ENCODE results near the gene ANXA6. TPM values are rescaled to one million over a fixed set of nuclear protein-coding genes. Genes with fewer than 3 reads are reported as not detected.

Gene ANXA6
- total RNA-seq, 1 donor from 2014 or later, result 143 TPM

DNA sequence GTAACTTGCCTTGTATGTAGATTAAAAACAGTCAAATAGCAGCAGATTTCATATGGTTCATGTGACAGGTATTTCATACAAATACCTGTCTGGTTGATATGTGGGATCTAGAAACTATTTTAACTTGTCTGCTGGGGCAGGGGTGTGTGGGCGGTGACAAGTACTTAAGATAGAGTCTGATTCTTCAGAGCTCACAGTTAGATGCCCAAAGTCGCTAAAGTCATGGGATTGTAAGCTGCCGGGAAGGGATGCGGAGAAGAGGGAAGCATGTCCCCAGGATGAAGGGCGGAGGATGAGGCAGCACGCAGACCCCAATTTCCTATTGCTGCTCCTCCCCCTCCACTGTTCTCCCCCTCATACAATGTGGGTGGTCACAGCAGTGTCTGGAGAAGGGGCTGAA, 13.3 kb downstream of the ANXA6 start:
- Histone ChIP-seq H3K27me3 (no peaks in the 10 kb centered on the region), H3K36me3 (peaks cover 36% of the 10 kb centered on the region), H3K4me3 (no peak overlapping the region), H3K9me3 (no peaks in the 10 kb centered on the region), H3K4me1 (peaks cover 32% of the 10 kb centered on the region), H3K27ac (no peak overlapping the region)
- no peak for ATAC-seq
- no peak for DNase-seq
- intact Hi-C loops (cut with DNase I), result no loop called here
- TF ChIP-seq CTCF (IDR thresholded peaks at IDR 0.05), result no peak

GRCh38 chr5:151143645-151144044, 13.9 kb downstream of the ANXA6 start:
- intact Hi-C loops (cut with DNase I), result no loop called here
- ATAC-seq, result no peak

DNA sequence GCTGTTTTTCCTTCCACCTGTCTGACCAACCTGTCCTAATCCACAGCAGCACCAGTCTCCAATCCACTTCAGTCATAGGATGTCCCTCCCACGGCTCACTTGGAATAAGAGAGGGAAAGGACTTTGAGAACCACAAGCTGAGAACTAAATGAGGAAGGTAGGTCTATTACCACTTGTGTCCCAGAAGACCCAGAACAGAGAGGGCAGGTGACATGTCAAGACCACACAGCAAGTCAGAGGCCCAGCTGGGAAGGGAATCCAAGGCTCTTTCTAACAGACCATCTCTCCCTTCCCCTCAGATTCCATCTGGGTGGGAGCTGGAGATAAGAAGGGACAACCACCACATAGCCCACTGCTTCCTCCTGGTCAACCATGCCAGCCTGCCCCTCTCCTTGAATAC, 14.6 kb downstream of the ANXA6 start:
- H3K4me1 ChIP-seq, result peaks cover 32% of the 10 kb centered on the region
- H3K9me3 ChIP-seq, result no peaks in the 10 kb centered on the region
- no peaks in the 10 kb centered on the region for H3K27me3 ChIP-seq
- no peak for TF ChIP-seq CTCF (IDR thresholded peaks at IDR 0.05)
- peaks cover 49% of the 10 kb centered on the region for H3K36me3 ChIP-seq
- DNase-seq, result no peak
- no peak overlapping the region for H3K4me3 ChIP-seq
- intact Hi-C loops (cut with DNase I), result no loop called here
- no peak overlapping the region for H3K27ac ChIP-seq
- no peak for ATAC-seq

More at GRCh38 chr5:151143645-151144044, 13.9 kb downstream of the ANXA6 start:
- TF ChIP-seq CTCF (IDR thresholded peaks at IDR 0.05), result no peak
- DNase-seq, result no peak
- Histone ChIP-seq H3K4me3 (no peak overlapping the region), H3K9me3 (no peaks in the 10 kb centered on the region), H3K27me3 (no peaks in the 10 kb centered on the region), H3K4me1 (peaks cover 32% of the 10 kb centered on the region), H3K36me3 (peaks cover 42% of the 10 kb centered on the region), H3K27ac (no peak overlapping the region)

DNA sequence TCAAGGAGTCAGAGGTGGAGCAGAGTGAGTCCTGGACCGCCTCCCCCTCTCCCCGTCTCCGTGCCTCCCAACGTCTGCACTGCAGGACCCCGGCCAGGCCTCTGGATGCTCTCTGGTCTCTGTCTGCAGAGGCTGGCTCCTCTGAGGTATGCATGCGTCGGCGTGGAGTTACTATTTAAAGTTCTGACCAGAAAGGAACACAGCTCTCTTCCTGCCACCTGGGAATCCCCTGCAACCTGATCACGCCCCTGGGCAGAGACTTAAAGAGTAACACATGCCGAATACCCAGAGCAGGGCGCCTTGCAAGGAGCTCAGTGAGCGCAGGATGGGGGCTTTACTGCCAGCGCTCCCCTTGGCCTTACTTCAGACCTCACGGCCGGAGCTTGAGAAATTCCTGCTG, 16.0 kb downstream of the ANXA6 start:
- ATAC-seq, result no peak

GRCh38 chr5:151140686-151141459, 16.7 kb downstream of the ANXA6 start:
- ATAC-seq (no peak), DNase-seq (no peak)
- Histone ChIP-seq H3K36me3 (peaks cover 53% of the 10 kb centered on the region), H3K27me3 (no peaks in the 10 kb centered on the region), H3K4me3 (no peak overlapping the region), H3K9me3 (no peaks in the 10 kb centered on the region), H3K27ac (no peak overlapping the region), H3K4me1 (peaks cover 20% of the 10 kb centered on the region)
- intact Hi-C loops (cut with DNase I), result no loop called here
- no peak for TF ChIP-seq CTCF (IDR thresholded peaks at IDR 0.05)

More for the DNA sequence above, 16.0 kb downstream of the ANXA6 start:
- no peaks in the 10 kb centered on the region for H3K9me3 ChIP-seq
- peaks cover 53% of the 10 kb centered on the region for H3K36me3 ChIP-seq
- no peak overlapping the region for H3K27ac ChIP-seq
- H3K27me3 ChIP-seq, result no peaks in the 10 kb centered on the region
- DNase-seq, result no peak
- no peak overlapping the region for H3K4me3 ChIP-seq
- TF ChIP-seq CTCF (IDR thresholded peaks at IDR 0.05), result no peak
- peaks cover 26% of the 10 kb centered on the region for H3K4me1 ChIP-seq
- intact Hi-C loops (cut with DNase I), result no loop called here
